GM04503 (cell line): ENCODE measurements around the gene HTT.

Experiments
- DNase-seq: peaks from one replicate; pipeline ENCODE4 v3.0.0-alpha.2; 2012; ENCODE audit warnings: low read depth

HTT gene

GRCh38 chr4:3074078-3074845 lies at the start of gene HTT, which contains the start of gene HTT-AS:
Gene HTT, plus strand, starts transcription at chr4:3074681. Its CDS starts 145 bp downstream, at chr4:3074826.
Gene HTT-AS, minus strand, starts transcription at chr4:3074538.
- peak; percentile 60 for DNase-seq

- DNase-seq, result no peak
Observed at GRCh38 chr4:3025881-3026280, 48.6 kb upstream of the HTT start.

- no peak for DNase-seq
Observed at GRCh38 chr4:3026540-3026939, 47.9 kb upstream of the HTT start.

GRCh38 chr4:3029464-3029863 lies 45.0 kb upstream of the HTT start:
- no peak for DNase-seq

GRCh38 chr4:3030566-3031356 lies 43.7 kb upstream of the HTT start:
- no peak for DNase-seq

- DNase-seq, result no peak
Observed at GRCh38 chr4:3031357-3032082, 43.0 kb upstream of the HTT start.

GRCh38 chr4:3034231-3034630 lies 40.2 kb upstream of the HTT start:
- DNase-seq, result no peak

GRCh38 chr4:3035249-3035648 lies 39.2 kb upstream of the HTT start:
- no peak for DNase-seq

GRCh38 chr4:3035674-3036073 lies 38.8 kb upstream of the HTT start:
- DNase-seq, result no peak

- no peak for DNase-seq
Observed at GRCh38 chr4:3036131-3036952, 38.1 kb upstream of the HTT start.

GRCh38 chr4:3037957-3038461 lies 36.5 kb upstream of the HTT start:
- no peak for DNase-seq

GRCh38 chr4:3039706-3040366 lies 34.6 kb upstream of the HTT start:
- no peak for DNase-seq

GRCh38 chr4:3040452-3041191 lies 33.9 kb upstream of the HTT start:
- DNase-seq, result no peak

GRCh38 chr4:3041192-3042142 lies 33.0 kb upstream of the HTT start:
- DNase-seq, result peak; percentile 27

- no peak for DNase-seq
Observed at GRCh38 chr4:3042226-3042625, 32.3 kb upstream of the HTT start.

GRCh38 chr4:3043282-3044020 lies 31.0 kb upstream of the HTT start:
- no peak for DNase-seq

GRCh38 chr4:3044870-3045819 lies 29.3 kb upstream of the HTT start:
- no peak for DNase-seq
